H1 (cell line): ENCODE data around the gene CDC5L. TPM values are rescaled to one million over a fixed set of nuclear protein-coding genes. Genes with fewer than 3 reads are reported as not detected.

Experiments used
- CEBPB ChIP-seq: IDR thresholded peaks from 2 replicates; pipeline ENCODE4 v1.6.1; 2012; ENCODE audit warnings: low read depth, low read length
- CHD7 ChIP-seq: fragments of 300-600 bp; sonication (generic); IDR thresholded peaks from 2 replicates; pipeline ENCODE4 v1.7.1; 2012; ENCODE audit warnings: low read length, moderate library complexity, mild to moderate bottlenecking, inconsistent platforms; ENCODE audit not compliant: insufficient replicate concordance
- CTBP2 ChIP-seq: IDR thresholded peaks from 2 replicates; pipeline ENCODE4 v1.7.0; 2011; ENCODE audit warnings: borderline replicate concordance, mild to moderate bottlenecking, moderate library complexity, mixed read lengths, low read length; ENCODE audit not compliant: insufficient read depth, insufficient read length
- MAFK ChIP-seq: IDR thresholded peaks from 2 replicates; pipeline ENCODE4 v1.6.1; 2012; ENCODE audit warnings: low read depth, mild to moderate bottlenecking, improper control_type of control experiment, low read length
- polyA plus RNA-seq, 7 experiments: library from polyadenylated mRNA; depleted of rRNA in 3 of 7; stranded (reverse) in 5 of 7; unstranded in 2 of 7; fragments of >200 nt in 5 of 7; fragments of 200-250 nt in 2 of 7; gene quantifications; 1 replicate in 5 of 7; 2 replicates in 1 of 7; 4 replicates in 1 of 7; pipeline versions ENCODE4 v1.2.1 to v1.2.3, GENCODE V29; 2011 to 2013; ENCODE audit warnings: missing spikeins in 2 of 7, mixed read lengths in 2 of 7
- total RNA-seq: library from RNA; stranded (reverse); fragmentation: NEBNext Ultra II Directional; extraction: Animal tissue kit (Norgen Biotek cat#: 25700); gene quantifications from 2 replicates; pipeline ENCODE4 v1.2.1, GENCODE V29; 2021

The CDC5L gene
- total and polyA plus RNA-seq, 2 of the 8 experiments (the other 6 are each of a cell fraction or from before 2014, with no cell fraction given): 8.4 to 32.8 TPM

- no peak for TF ChIP-seq CHD7
- no peak for TF ChIP-seq CEBPB
- TF ChIP-seq MAFK: no peak
- no peak for TF ChIP-seq CTBP2
Measured at GRCh38 chr6:44390158-44390683, 2.7 kb downstream of the CDC5L start (continued).
